Stimulated activated CD4-positive, alpha-beta T cell treated with anti-CD3 and anti-CD28 coated beads, Interleukin-15, amount 100 ng/mL, for 48 hours (primary cell): ENCODE data around the gene AOPEP.

Source experiments
- DNase-seq, 2 donors: peaks; one replicate each; pipeline ENCODE4 v3.0.0-alpha.2; 2020; ENCODE audit warnings: low read depth in 2 of 2

The AOPEP gene

GRCh38 chr9:95109456-95109855 lies 383.0 kb downstream of the AOPEP start:
- DNase-seq = no peak

- DNase-seq = no peak
Observed at GRCh38 chr9:95110921-95111525, 384.5 kb downstream of the AOPEP start.

GRCh38 chr9:95111716-95112115 lies 385.2 kb downstream of the AOPEP start:
- DNase-seq = no peak

- no peak for DNase-seq
Observed at GRCh38 chr9:95112436-95113280, 386.2 kb downstream of the AOPEP start.

- no peak for DNase-seq
Observed at GRCh38 chr9:95115104-95115503, 388.6 kb downstream of the AOPEP start.

- DNase-seq = no peak
Observed at GRCh38 chr9:95116002-95116807, 389.7 kb downstream of the AOPEP start.

- DNase-seq = no peak
Observed at GRCh38 chr9:95116808-95117204, 390.3 kb downstream of the AOPEP start.

- DNase-seq = no peak
Observed at GRCh38 chr9:95118596-95118995, 392.1 kb downstream of the AOPEP start.

GRCh38 chr9:95120781-95121370 lies 394.4 kb downstream of the AOPEP start:
- DNase-seq = no peak

- no peak for DNase-seq
Observed at GRCh38 chr9:95124582-95125367, 398.3 kb downstream of the AOPEP start.

- no peak for DNase-seq
Observed at GRCh38 chr9:95125652-95126051, 399.2 kb downstream of the AOPEP start.

GRCh38 chr9:95126739-95127138 lies 400.2 kb downstream of the AOPEP start:
- no peak for DNase-seq

- peak; percentile 49 to 63 for DNase-seq
Observed at GRCh38 chr9:95127249-95128176, 401.0 kb downstream of the AOPEP start.

GRCh38 chr9:95128177-95128524 lies 401.7 kb downstream of the AOPEP start:
- no peak for DNase-seq

GRCh38 chr9:95129476-95130291 lies 403.2 kb downstream of the AOPEP start:
- DNase-seq = no peak

- no peak for DNase-seq
Observed at GRCh38 chr9:95130484-95130883, 404.0 kb downstream of the AOPEP start.

- peak in 1 of 2 donors; percentile 39 for DNase-seq
Observed at GRCh38 chr9:95131023-95131943, 404.8 kb downstream of the AOPEP start.
